NCI-H1436 (cell line): ENCODE data around the gene LRRC39.

Experiments
- DNase-seq: peaks from one replicate; lab custom pipeline; 2025; lab: John Stamatoyannopoulos, UW

The LRRC39 gene

DNA sequence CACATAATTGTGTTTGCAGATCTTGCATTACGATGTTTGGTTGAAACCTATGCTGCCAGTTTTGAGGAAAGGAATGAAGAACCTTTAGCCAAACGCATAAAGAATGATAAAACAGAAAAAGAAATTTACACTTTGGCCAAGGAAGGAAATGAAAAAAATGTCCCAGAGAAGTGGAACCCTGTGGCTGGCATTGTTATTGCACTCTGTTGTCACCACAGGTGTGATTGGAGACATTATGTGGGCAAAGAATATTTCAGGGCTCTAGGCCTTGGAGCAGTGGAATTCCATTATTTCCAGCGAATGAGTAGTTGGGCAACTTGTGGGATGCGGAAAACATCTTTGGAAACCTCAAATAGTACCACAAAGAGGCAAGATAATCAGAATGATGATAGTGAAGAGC is 30.2 kb downstream of the LRRC39 start:
- DNase-seq: no peak

DNA sequence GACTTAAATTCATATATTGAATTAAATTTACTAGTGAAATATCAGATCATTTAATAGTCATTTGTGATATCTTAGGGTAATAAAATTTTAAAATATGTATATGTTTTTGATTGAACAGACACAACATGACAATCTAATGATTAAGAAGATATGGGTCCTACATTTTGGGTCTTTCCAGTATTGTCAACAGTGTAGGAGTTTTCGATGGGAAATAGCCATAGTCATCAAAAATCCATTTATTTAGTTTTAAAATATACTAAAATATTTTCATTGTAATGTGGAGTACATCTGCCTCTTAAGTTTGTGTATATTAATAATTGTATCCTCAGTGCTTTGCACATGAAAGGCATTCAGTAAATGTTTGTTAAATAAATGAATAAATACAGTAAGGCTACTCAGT is 31.1 kb downstream of the LRRC39 start:
- no peak for DNase-seq

DNA sequence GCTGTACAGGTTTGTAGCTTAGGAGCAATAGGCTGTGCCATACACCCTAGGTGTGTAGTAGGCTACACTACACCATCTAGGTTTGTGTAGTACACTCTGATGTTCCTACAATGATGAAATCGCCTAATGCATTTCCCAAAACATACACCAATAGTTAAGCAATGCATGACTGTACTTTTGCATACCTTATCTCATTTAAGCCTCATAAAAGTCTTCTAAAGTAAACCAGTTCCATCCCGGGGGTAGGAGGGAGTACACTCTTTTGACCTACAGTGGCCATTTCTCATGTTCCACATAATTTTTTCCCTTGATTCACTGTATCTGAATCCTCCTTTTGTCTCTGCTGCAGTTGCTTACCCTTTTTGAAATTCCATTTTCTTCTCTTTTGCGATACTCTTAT is 32.9 kb downstream of the LRRC39 start:
- no peak for DNase-seq

DNA sequence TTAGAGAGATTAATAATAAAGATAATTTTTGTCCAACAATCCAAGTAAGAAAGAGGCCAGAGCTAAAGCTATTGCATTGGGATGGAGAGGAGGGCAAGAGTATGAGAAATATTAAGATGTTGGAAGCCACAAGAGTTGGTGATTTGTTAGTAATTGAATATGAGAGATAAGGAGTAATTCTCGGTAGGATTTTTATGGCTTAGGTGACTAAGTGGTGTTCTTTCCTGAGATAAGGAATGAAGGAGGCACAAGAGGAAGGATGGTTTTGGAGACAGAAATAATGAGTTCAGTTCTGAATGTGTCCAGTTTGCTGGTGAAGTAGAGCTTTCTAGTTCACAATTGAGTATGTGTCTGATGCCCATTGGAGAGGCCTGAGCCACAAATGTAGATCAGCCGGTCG is 35.7 kb downstream of the LRRC39 start:
- no peak for DNase-seq

DNA sequence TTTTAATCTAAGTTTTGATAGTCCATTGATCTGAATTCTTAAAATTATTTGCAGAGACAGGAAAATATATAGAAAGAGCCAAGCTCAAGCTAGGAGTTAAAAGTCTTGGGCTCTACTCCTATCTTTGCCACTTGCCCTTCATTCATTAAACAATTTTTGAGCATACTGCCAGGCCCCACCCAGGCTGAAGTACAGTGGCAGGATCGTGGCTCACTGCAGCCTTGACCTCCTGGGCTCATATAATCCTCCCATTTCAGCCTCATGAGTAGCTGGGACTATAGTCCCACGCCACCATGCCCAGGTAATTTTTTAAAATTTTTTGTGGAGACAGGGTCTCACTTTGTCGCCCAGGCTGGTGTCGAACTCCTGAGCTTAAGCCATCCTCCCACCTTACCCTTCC is 36.9 kb downstream of the LRRC39 start:
- DNase-seq: no peak

DNA sequence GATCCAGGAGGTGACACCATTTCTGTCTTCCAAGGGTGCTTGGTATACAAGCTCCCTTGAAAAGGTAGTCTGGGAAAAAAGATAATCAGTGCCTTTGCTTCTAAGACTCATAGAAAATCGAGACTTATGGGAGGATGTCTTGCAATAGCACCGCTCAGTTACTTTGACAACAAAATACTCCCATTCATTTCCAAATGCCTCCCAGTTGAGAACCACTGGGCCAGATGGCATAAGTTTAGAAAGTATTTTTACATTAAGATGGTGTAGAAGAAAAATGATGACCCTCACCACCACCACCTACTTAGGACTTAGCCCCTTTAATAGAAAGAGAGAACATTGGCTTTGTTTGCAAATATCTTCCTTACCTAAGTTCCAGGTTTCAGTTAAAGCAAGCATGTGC is 40.5 kb downstream of the LRRC39 start:
- DNase-seq: no peak

DNA sequence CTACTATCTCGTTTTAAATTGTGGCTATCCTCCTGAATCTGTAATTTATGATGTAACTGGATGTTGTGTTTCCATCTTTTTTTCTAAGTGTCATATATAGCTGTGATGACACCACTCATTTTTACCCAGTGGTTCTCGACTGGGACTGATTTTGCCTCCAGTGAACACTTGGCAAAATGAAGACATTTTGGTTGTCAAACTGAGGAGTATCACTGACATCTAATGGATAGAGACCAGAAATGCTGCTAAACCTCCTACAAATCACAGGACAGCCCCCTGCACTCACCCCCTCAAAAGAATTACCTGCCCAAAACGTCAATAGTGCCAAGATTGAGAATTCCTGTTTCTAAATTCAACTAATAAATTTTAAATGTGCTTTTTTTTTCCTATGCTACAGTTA is 43.2 kb downstream of the LRRC39 start:
- no peak for DNase-seq

DNA sequence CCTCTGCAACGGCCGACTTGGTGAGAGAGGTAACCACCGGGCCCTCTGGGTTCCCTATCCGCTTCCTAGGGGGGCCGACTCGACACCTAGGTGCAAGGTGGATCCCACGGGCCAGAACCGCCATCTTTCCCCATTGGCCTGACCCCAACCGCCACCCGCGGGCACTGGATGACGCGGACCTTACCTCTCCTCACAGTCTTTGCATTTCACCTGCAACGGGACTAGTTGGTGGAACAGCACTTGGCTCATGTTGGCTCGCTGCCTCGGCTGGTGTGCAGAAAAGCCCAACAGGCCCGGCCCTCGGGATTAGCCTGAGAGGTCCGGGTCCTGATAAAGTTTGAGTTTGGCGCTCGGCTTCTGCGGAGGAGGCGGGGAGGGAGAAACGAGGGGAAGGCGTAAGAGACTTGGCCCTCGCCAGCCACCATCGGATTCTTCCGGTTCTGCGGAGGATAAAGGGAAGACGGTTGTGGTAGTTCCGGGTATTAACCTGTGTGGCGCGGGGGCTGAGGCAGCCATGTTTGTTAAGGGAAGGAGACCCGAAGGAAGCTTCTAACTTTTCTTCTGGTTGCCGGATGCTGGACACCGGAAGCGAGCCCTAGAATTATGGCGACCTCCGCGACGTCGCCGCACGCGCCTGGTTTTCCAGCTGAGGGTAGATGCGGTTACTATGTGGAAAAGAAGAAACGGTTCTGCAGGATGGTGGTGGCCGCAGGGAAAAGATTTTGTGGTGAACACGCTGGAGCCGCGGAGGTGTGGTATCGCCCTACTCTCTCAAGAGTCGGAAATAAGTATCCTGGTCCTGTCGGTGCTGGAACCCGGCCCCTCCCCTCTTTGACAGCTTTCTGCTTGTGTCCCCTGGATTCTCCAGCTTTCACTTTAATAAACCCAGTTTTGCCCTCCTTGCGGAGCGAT is 45.2 kb downstream of the LRRC39 start, which contains the start of the genes SASS6 and TRMT13:
TSS of gene SASS6 (minus strand) at position 365 of the 912 bp plus-strand sequence. CDS start at position 249, 116 bp downstream.
TSS of gene TRMT13 (plus strand) at position 598 of the 912 bp plus-strand sequence. CDS start at position 604, 6 bp downstream.
- peak; percentile 95 for DNase-seq

DNA sequence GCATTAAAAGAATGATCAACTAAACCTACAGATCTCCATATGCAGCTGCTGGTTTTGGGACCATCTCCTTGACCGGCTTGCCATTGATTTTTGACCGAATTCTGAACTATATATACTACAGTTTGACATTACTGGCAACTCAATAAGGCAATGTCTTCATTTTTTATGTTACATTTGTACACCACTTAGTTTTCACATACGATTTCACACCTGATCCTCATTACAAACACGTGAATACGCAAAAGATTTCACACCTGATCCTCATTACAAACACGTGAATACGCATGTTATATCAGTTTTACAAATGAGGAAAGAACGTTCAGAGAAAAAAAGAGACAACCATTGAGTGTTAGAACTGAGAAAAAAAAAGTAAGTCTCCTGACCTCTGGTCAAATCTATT is 46.4 kb downstream of the LRRC39 start:
- no peak for DNase-seq

DNA sequence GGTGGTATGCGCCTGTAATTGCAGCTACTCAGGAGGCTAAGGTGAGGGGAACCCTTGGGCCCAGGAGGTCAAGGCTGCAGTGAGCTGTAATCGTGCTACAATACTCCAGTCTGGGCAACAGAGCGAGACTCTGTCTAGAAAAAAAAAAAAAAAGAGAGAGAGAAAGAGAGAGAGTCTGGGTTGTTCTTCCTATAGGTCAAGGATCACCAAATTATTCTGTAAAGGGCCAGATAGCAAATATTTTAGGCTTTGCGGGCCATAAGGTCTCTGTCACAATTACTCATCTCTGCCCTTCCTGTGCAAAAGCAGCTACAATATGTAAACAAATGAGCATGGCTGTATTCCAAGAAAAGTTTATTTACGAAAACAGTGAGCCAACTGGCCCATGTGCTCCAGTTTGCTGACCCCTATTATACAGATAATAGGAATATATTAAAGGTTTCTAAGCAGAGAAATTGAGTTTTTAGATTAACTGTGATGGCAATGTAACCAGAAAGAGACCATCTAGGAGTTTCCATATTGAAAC is 47.4 kb downstream of the LRRC39 start:
- DNase-seq: no peak

DNA sequence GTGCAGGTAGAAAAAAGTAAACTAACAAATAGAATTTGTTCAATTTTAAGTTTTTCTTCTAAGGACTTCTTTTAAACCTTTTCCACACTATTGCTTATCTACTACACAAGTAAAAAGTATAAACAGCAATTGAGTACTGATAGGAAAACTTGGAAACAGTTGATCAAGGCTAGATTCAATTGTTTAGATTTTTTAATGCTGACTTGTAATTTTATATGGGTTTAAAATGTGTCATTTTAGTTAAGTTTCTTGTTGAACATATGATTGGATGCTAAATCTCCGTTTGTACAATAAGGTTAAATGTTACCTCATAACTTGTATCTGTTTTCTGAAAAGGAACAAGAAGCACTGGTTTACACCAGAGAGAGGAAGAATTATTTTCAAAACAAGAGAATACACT is 50.8 kb downstream of the LRRC39 start:
- DNase-seq: no peak

DNA sequence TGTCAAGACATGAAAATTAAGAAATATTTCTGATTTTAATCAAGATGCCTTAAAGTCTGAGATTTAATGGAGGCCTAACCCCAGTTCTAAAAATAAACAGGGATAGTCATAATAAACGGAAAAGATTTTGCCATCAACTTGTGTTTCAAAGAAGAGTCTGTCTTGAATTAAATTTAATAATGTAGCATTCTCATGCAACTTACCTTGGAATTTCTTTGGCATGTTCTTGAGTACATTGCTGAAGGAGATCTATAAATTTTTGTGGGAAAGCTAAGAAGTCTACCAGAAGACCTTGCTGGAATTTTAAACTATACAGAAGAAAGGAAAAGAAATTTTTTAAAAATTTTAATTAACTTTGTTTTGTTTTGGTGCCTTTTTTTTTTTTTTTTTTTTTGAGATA is 55.9 kb downstream of the LRRC39 start:
- no peak for DNase-seq

DNA sequence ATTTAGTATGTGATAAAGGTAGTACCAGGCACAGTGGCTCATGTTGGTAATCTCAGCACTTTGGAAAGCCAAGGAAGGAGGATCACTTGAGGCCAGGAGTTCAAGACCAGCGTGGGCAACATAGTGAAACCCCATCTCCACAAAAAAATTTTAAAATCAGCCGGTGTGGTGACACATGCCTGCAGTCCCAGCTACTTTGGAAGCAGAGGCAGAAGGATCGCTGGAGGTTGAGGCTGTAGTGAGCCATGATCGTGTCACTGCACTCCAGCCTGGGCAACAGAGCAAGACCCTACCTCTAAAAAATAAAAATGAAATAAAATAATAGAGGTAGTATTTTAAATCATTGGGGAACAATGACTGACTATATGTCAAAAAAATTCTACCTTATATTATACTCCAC is 62.5 kb downstream of the LRRC39 start:
- DNase-seq: no peak

DNA sequence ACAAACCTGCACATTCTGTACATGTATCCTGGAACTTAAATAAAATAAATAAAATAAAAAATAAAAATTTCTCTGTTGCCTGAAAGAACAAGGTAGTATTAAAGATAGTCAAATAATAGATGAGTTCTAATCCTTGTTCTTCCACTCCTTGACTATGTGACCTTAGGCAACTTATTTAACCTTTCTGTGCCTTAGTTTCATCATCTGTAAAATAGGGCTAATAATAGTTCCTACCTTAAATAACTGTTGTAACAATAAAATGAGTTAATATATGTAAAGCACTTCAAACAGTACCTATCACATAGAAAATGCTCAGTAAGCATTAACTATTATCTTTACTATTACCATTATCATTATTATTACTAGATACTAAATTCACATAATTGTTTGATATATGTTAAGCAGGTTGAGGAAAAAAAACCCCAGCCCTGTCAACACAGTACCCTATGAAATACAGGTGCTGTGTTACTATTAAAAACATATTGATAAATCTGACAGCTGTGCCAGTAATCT is 68.4 kb downstream of the LRRC39 start:
- no peak for DNase-seq

DNA sequence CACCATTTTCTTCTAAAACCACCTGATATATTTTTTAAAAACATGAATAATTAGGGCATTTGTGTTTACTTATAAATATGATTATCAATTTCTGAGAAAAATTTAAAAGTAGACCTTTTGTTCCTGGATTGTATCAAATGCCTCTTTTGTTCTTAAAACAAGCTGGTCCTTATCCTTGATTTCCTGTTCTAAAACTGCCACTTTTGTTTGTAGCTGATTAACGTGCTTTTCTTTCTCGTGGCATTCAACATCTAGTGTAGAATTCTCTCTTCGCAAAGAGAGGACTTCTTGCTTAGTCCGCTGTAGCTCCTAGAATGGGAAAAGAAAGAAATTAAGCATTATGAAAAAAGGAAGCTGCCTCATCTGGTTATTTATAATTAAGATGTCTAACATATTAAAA is 70.4 kb downstream of the LRRC39 start:
- DNase-seq: no peak

DNA sequence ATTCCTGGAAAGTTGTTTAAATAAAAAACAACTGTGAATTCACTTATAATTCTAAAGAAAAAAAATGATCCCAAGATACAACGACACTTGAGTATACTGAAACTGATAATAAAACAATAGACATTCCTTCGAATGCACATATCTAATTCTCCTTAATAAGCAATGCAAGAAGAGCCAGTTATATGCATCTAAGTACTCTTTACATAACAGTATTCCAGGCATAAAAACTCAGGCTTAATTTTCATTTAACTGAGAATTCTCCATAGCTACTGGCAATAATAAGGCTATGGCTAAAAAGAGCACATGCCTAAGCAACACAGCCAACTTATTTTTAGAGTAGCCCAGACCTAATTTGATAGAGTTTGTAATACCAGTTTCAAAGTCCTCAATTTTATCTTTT is 76.5 kb downstream of the LRRC39 start:
- DNase-seq: no peak

DNA sequence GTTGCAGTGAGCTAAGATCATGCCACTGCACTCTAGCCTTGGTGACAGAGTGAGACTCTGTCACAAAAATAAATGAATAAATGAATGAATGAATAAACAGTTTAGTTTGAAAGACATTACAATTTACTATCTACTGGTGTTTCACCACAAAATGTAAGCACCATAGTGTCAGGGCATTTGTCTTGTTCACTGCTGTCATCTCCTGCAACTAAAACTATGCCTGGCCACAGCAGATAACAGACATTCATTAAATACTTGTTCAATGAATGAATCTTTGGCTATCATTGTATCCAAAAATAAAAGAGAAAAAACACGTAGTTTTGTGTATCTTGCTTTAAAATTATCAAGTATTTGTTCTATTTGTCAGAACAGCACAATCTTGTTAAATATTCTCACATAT is 77.9 kb downstream of the LRRC39 start:
- no peak for DNase-seq
